Right lobe of liver (tissue), 6 donors: ENCODE data around the gene NLRP1. TPM values are rescaled to one million over a fixed set of nuclear protein-coding genes. Genes with fewer than 3 reads are reported as not detected.

Experiments
- ATAC-seq, 4 donors: fragments of 200-7000 bp; cut with Tn5 transposase; one replicate each; pipeline ENCODE4 v1.9.1; 2020; ENCODE audit warnings: mild to moderate bottlenecking in 4 of 4, moderate library complexity in 4 of 4
- DNase-seq, 3 donors: peaks; one replicate each; pipeline ENCODE4 v3.0.0-alpha.2; 2020
- H3K27ac ChIP-seq, 3 donors: fragments of 200-600 bp; one replicate each; pipeline ENCODE4 v1.8.0; 2022
- H3K27me3 ChIP-seq, 2 donors: fragments of 200-600 bp; one replicate each; pipeline ENCODE4 v1.8.0; 2022
- H3K36me3 ChIP-seq, 4 donors: fragments of 200-600 bp; sonication (generic) in 1 of 4; one replicate each; pipeline versions ENCODE4 v1.5.1 to v1.8.0; 2017 to 2022; ENCODE audit warnings: control low read depth in 1 of 4
- H3K4me1 ChIP-seq, 4 donors: fragments of 200-600 bp; sonication (generic) in 1 of 4; one replicate each; pipeline versions ENCODE4 v1.5.1 to v1.8.0; 2017 to 2022; ENCODE audit warnings: control low read depth in 1 of 4
- H3K4me3 ChIP-seq, 3 donors: fragments of 200-600 bp; one replicate each; pipeline ENCODE4 v1.8.0; 2022
- H3K9me3 ChIP-seq, 4 donors: fragments of 200-600 bp; sonication (generic) in 1 of 4; one replicate each; pipeline versions ENCODE4 v1.5.1 to v1.8.0; 2017 to 2022; ENCODE audit warnings: control low read depth in 1 of 4
- CTCF ChIP-seq, 4 donors: fragments of 200-600 bp in 3 of 4; fragments of 450-650 bp in 1 of 4; IDR thresholded peaks; one replicate each; pipeline versions ENCODE4 v1.5.1 to v1.8.0; 2016 to 2022; ENCODE audit warnings: antibody characterized with exemption in 4 of 4, mild to moderate bottlenecking in 2 of 4
- POLR2A ChIP-seq: fragments of 450-650 bp; IDR thresholded peaks from one replicate; pipeline ENCODE4 v1.6.1; 2017; ENCODE audit warnings: antibody characterized with exemption, mild to moderate bottlenecking
- WGBS: methylation state at CpG from one replicate; pipeline ENCODE4 v1.1.6; 2018; ENCODE audit warnings: low coverage, low lambda C conversion rate; ENCODE audit not compliant: insufficient coverage; ENCODE audit errors: missing lambda C conversion rate; 5-methylcytosine and 5-hydroxymethylcytosine counted together
- intact Hi-C, 2 donors: fragments of 100-400 bp; cut with DNase I; formaldehyde crosslinking; loops; one replicate each; pipeline versions ENCODE4 v1.11.2 to v1.14.1; 2022
- long read RNA-seq: library from polyadenylated mRNA; unstranded; transcript quantifications from one replicate; pipeline ENCODE4 v2.0.0, GENCODE V29; 2019
- total RNA-seq, 6 experiments: library from RNA; depleted of rRNA in 2 of 6; stranded (reverse); fragments of >200 nt in 2 of 6; fragmentation: NEBNext Ultra II Directional in 3 of 6; extraction: Animal tissue kit (Norgen Biotek cat#: 25700) in 3 of 6; gene quantifications; one replicate each; pipeline versions ENCODE4 v1.1.0 to v1.2.4, GENCODE V29; 2016 to 2023
- donor health status: DM: no; HTN: yes; CAD: no.
- donor health status: DM: no; HTN: no; CAD: no.
- donor health status: DM: no; HTN: no; CAD: no.
- donor health status: DM: no; HTN: yes; CAD: no.
- donor health status: DM: no; HTN: yes; CAD: no.

NLRP1 gene
- total RNA-seq: 1 to 10 TPM; 2.5 to 4.7 (median 3.3) TPM
- long read RNA-seq: 0 reads

- 27% methylated on average over 3 of the region's 14 CpGs for WGBS
- intact Hi-C loops: loop anchor here (5.0 kb wide), 2 partner anchors 838 to 843 kb away; no protein-coding TSS in a partner anchor
Observed at GRCh38 chr17:5584383-5585286, at the start of gene NLRP1. NLRP1 (minus strand) TSS chr17:5584509; CDS start chr17:5583957, 552 bp downstream.

GRCh38 chr17:5631958-5632590 is 47.8 kb upstream of the NLRP1 start:
- DNase-seq (no peak), ATAC-seq (no peak)
- intact Hi-C loops: no loop called here
- Histone ChIP-seq H3K4me1 (no peaks in the 10 kb centered on the region), H3K9me3 (no peaks in the 10 kb centered on the region), H3K27ac (no peak overlapping the region), H3K4me3 (no peak overlapping the region), H3K36me3 (no peaks in the 10 kb centered on the region), H3K27me3 (no peaks in the 10 kb centered on the region)
- no peak for TF ChIP-seq POLR2A
- no peak for TF ChIP-seq CTCF (IDR thresholded peaks at IDR 0.05)
- WGBS: 16% methylated on average over 3 of the region's 3 CpGs

More at GRCh38 chr17:5584383-5585286, at the start of gene NLRP1:
- Histone ChIP-seq H3K27me3 (no peaks in the 10 kb centered on the region), H3K36me3 (no peaks in the 10 kb centered on the region), H3K4me3 (peak within 1 kb of the TSS; percentile 28 to 40 (median 30)), H3K9me3 (no peaks in the 10 kb centered on the region), H3K27ac (peak within 1 kb of the TSS; percentile 60 to 85 (median 66)), H3K4me1 (no peaks in the 10 kb centered on the region)
- no peak for TF ChIP-seq CTCF (IDR thresholded peaks at IDR 0.05)
- peak; percentile 61 for TF ChIP-seq POLR2A
- ATAC-seq (peak; percentile 79 to 89 (median 87)), DNase-seq (peak; percentile 75 to 87 (median 81))

GRCh38 chr17:5630434-5630833 is 46.1 kb upstream of the NLRP1 start:
- Histone ChIP-seq H3K4me3 (no peak overlapping the region), H3K36me3 (no peaks in the 10 kb centered on the region), H3K4me1 (no peaks in the 10 kb centered on the region), H3K9me3 (no peaks in the 10 kb centered on the region), H3K27ac (no peak overlapping the region), H3K27me3 (no peaks in the 10 kb centered on the region)
- intact Hi-C loops: no loop called here
- TF ChIP-seq POLR2A (no peak), CTCF (IDR thresholded peaks at IDR 0.05) (no peak)
- WGBS: no CpG with 5 or more reads among the region's 2 CpGs
- ATAC-seq (no peak), DNase-seq (no peak)

GRCh38 chr17:5629128-5629527 is 44.8 kb upstream of the NLRP1 start:
- Histone ChIP-seq H3K27ac (no peak overlapping the region), H3K4me3 (no peak overlapping the region), H3K4me1 (no peaks in the 10 kb centered on the region), H3K36me3 (no peaks in the 10 kb centered on the region), H3K9me3 (no peaks in the 10 kb centered on the region), H3K27me3 (no peaks in the 10 kb centered on the region)
- ATAC-seq: no peak
- intact Hi-C loops: no loop called here
- no peak for TF ChIP-seq POLR2A
- TF ChIP-seq CTCF (IDR thresholded peaks at IDR 0.05): no peak
- WGBS: 56% methylated on average over 7 of the region's 7 CpGs
- no peak for DNase-seq
